Measurements from ENCODE around the gene EMSY. TPM values are rescaled to one million over a fixed set of nuclear protein-coding genes. Genes with fewer than 3 reads are reported as not detected.

Gene EMSY
- polyA plus RNA-seq, 3 donors: 25.5 to 30.1 (median 28.3) TPM

- no peak for DNase-seq (ENCODE audit: low read depth in 3 of 3, low spot score in 2 of 3)
Observed at GRCh38 chr11:76455931-76456330, 11.1 kb downstream of the EMSY start.

GRCh38 chr11:76456571-76456970 is 11.8 kb downstream of the EMSY start:
- no peak for DNase-seq (ENCODE audit: low read depth in 3 of 3, low spot score in 2 of 3)

GRCh38 chr11:76459299-76459698 is 14.5 kb downstream of the EMSY start:
- no peak for DNase-seq (ENCODE audit: low read depth in 3 of 3, low spot score in 2 of 3)

GRCh38 chr11:76459846-76460245 is 15.0 kb downstream of the EMSY start:
- no peak for DNase-seq (ENCODE audit: low read depth in 3 of 3, low spot score in 2 of 3)

- no peak for DNase-seq (ENCODE audit: low read depth in 3 of 3, low spot score in 2 of 3)
Observed at GRCh38 chr11:76462317-76462716, 17.5 kb downstream of the EMSY start.

- no peak for DNase-seq (ENCODE audit: low read depth in 3 of 3, low spot score in 2 of 3)
Observed at GRCh38 chr11:76465701-76466100, 20.9 kb downstream of the EMSY start.

GRCh38 chr11:76466666-76467065 is 21.8 kb downstream of the EMSY start:
- no peak for DNase-seq (ENCODE audit: low read depth in 3 of 3, low spot score in 2 of 3)

GRCh38 chr11:76469141-76469540 is 24.3 kb downstream of the EMSY start:
- no peak for DNase-seq (ENCODE audit: low read depth in 3 of 3, low spot score in 2 of 3)

- no peak for DNase-seq (ENCODE audit: low read depth in 3 of 3, low spot score in 2 of 3)
Observed at GRCh38 chr11:76471382-76471781, 26.6 kb downstream of the EMSY start.

GRCh38 chr11:76480241-76480640 is 35.4 kb downstream of the EMSY start:
- DNase-seq (ENCODE audit: low read depth in 3 of 3, low spot score in 2 of 3): no peak

- DNase-seq (ENCODE audit: low read depth in 3 of 3, low spot score in 2 of 3): no peak
Observed at GRCh38 chr11:76491644-76492043, 46.8 kb downstream of the EMSY start.

GRCh38 chr11:76493040-76493439 is 48.2 kb downstream of the EMSY start:
- DNase-seq (ENCODE audit: low read depth in 3 of 3, low spot score in 2 of 3): no peak

- no peak for DNase-seq (ENCODE audit: low read depth in 3 of 3, low spot score in 2 of 3)
Observed at GRCh38 chr11:76493626-76494539, 49.1 kb downstream of the EMSY start.

- DNase-seq (ENCODE audit: low read depth in 3 of 3, low spot score in 2 of 3): no peak
Observed at GRCh38 chr11:76495019-76495418, 50.2 kb downstream of the EMSY start.

GRCh38 chr11:76496174-76496573 is 51.4 kb downstream of the EMSY start:
- no peak for DNase-seq (ENCODE audit: low read depth in 3 of 3, low spot score in 2 of 3)

- DNase-seq (ENCODE audit: low read depth in 3 of 3, low spot score in 2 of 3): no peak
Observed at GRCh38 chr11:76501526-76502202, 56.8 kb downstream of the EMSY start.

- no peak for DNase-seq (ENCODE audit: low read depth in 3 of 3, low spot score in 2 of 3)
Observed at GRCh38 chr11:76506833-76507232, 62.0 kb downstream of the EMSY start.

GRCh38 chr11:76510060-76511047 is 65.5 kb downstream of the EMSY start:
- DNase-seq (ENCODE audit: low read depth in 3 of 3, low spot score in 2 of 3): no peak

GRCh38 chr11:76512851-76513653 is 68.2 kb downstream of the EMSY start:
- DNase-seq (ENCODE audit: low read depth in 3 of 3, low spot score in 2 of 3): peak in 2 of 3 donors; percentile 10 to 24

GRCh38 chr11:76513654-76514034 is 68.8 kb downstream of the EMSY start:
- no peak for DNase-seq (ENCODE audit: low read depth in 3 of 3, low spot score in 2 of 3)

All from right renal cortex interstitium (tissue), 3 donors.